SU-DHL-6 (cell line): ENCODE measurements around the gene CCDC157.

Experiments
- H2AFZ ChIP-seq: fragments of 200-600 bp; sonication (generic); 2 replicates; pipeline ENCODE4 v1.6.1; 2014; ENCODE audit warnings: low read depth, mild to moderate bottlenecking, moderate library complexity, mixed read lengths, antibody characterized with exemption, low read length; ENCODE audit not compliant: severe bottlenecking
- H3F3A ChIP-seq: fragments of 200-600 bp; shearing (Covaris generic); 2 replicates; pipeline ENCODE4 v1.6.0; 2016; ENCODE audit warnings: antibody characterized with exemption, mild to moderate bottlenecking; ENCODE audit not compliant: insufficient read depth
- H3K27ac ChIP-seq: fragments of 200-600 bp; sonication (generic); 2 replicates; pipeline ENCODE4 v1.5.1; 2016; ENCODE audit warnings: low read depth, mild to moderate bottlenecking, low read length, moderate library complexity, mixed read lengths
- H3K27me3 ChIP-seq: fragments of 200-600 bp; sonication (generic), shearing (Covaris generic); 2 replicates; pipeline ENCODE4 v1.6.0; 2014; ENCODE audit warnings: mild to moderate bottlenecking, low read length
- H3K36me3 ChIP-seq: fragments of 200-600 bp; sonication (generic); 2 replicates; pipeline ENCODE4 v1.6.1; 2014; ENCODE audit warnings: mild to moderate bottlenecking, low read length, mixed read lengths
- H3K4me2 ChIP-seq: fragments of 300-600, 200-600 bp; shearing (Covaris generic), sonication (generic); 2 replicates; pipeline ENCODE4 v1.6.0; 2014; ENCODE audit warnings: low read length, low read depth, mild to moderate bottlenecking; ENCODE audit not compliant: poor library complexity, severe bottlenecking
- H3K4me3 ChIP-seq: fragments of 200-600 bp; sonication (generic); 2 replicates; pipeline ENCODE4 v1.5.1; 2014; ENCODE audit warnings: antibody characterized with exemption, low read length, mild to moderate bottlenecking, mixed read lengths; ENCODE audit not compliant: insufficient read depth, poor library complexity, severe bottlenecking
- H3K79me2 ChIP-seq: fragments of 200-600 bp; sonication (generic); 2 replicates; pipeline ENCODE4 v1.6.1; 2014; ENCODE audit warnings: mild to moderate bottlenecking, low read length, moderate library complexity; ENCODE audit not compliant: insufficient read depth
- H3K9ac ChIP-seq: fragments of 200-600 bp; sonication (generic); 2 replicates; pipeline ENCODE4 v1.7.0; 2014; ENCODE audit warnings: mild to moderate bottlenecking, low read length
- H3K9me2 ChIP-seq: fragments of 200-600 bp; sonication (generic); replicated peaks from 2 replicates; pipeline ENCODE4 v1.6.1; 2014; ENCODE audit warnings: low read length; ENCODE audit not compliant: insufficient read depth
- H3K9me3 ChIP-seq: fragments of 200-600 bp; sonication (generic); 2 replicates; pipeline ENCODE4 v1.6.1; 2014; ENCODE audit warnings: low read length, mixed read lengths; ENCODE audit not compliant: insufficient read depth
- H4K20me1 ChIP-seq: fragments of 200-600 bp; sonication (generic); 2 replicates; pipeline ENCODE4 v1.6.1; 2014; ENCODE audit warnings: low read depth, mild to moderate bottlenecking, antibody characterized with exemption, low read length, moderate library complexity, mixed read lengths
- CTCF ChIP-seq: fragments of 200-600 bp; sonication (generic); IDR thresholded peaks from one replicate; pipeline ENCODE4 v1.5.1; 2017; ENCODE audit warnings: antibody characterized with exemption, mild to moderate bottlenecking, low read length, moderate library complexity; ENCODE audit not compliant: insufficient read depth, poor library complexity, severe bottlenecking
- EZH2phosphoT487 ChIP-seq: fragments of 200-600 bp; sonication (generic), shearing (Covaris generic); conservative IDR thresholded peaks from 2 replicates; pipeline ENCODE4 v1.6.1; 2018; ENCODE audit warnings: mild to moderate bottlenecking, antibody characterized with exemption, low read length, moderate library complexity, mixed read lengths

The CCDC157 gene

GRCh38 chr22:30408388-30409102 lies 51.7 kb downstream of the CCDC157 start:
- no peaks in the 10 kb centered on the region for H4K20me1 ChIP-seq
- H3K9me2 ChIP-seq = no peaks in the 10 kb centered on the region
- no peak overlapping the region for H3K4me3 ChIP-seq
- no peaks in the 10 kb centered on the region for H3F3A ChIP-seq
- no peak overlapping the region for H3K9ac ChIP-seq
- no peak overlapping the region for H3K4me2 ChIP-seq
- H3K79me2 ChIP-seq = no peaks in the 10 kb centered on the region
- H3K9me3 ChIP-seq = no peaks in the 10 kb centered on the region
- TF ChIP-seq EZH2phosphoT487 (no peak), CTCF (no peak)
- H2AFZ ChIP-seq = no peak overlapping the region
- H3K27me3 ChIP-seq = no peaks in the 10 kb centered on the region
- H3K27ac ChIP-seq = no peak overlapping the region
- no peaks in the 10 kb centered on the region for H3K36me3 ChIP-seq

GRCh38 chr22:30411780-30412179 lies 55.0 kb downstream of the CCDC157 start:
- H4K20me1 ChIP-seq = no peaks in the 10 kb centered on the region
- H3K9me2 ChIP-seq = no peaks in the 10 kb centered on the region
- H3K4me3 ChIP-seq = no peak overlapping the region
- H3K36me3 ChIP-seq = no peaks in the 10 kb centered on the region
- TF ChIP-seq CTCF (no peak), EZH2phosphoT487 (no peak)
- H3K27ac ChIP-seq = no peak overlapping the region
- no peak overlapping the region for H3K4me2 ChIP-seq
- H3K9me3 ChIP-seq = no peaks in the 10 kb centered on the region
- H3K9ac ChIP-seq = no peak overlapping the region
- H3K27me3 ChIP-seq = no peaks in the 10 kb centered on the region
- no peak overlapping the region for H2AFZ ChIP-seq
- H3K79me2 ChIP-seq = no peaks in the 10 kb centered on the region
- H3F3A ChIP-seq = no peaks in the 10 kb centered on the region

GRCh38 chr22:30413001-30413400 lies 56.2 kb downstream of the CCDC157 start:
- Histone ChIP-seq H3K27ac (no peak overlapping the region), H3K36me3 (no peaks in the 10 kb centered on the region), H4K20me1 (no peaks in the 10 kb centered on the region), H3K4me2 (no peak overlapping the region), H2AFZ (no peak overlapping the region), H3K9me2 (no peaks in the 10 kb centered on the region), H3K27me3 (no peaks in the 10 kb centered on the region), H3F3A (no peaks in the 10 kb centered on the region), H3K9ac (no peak overlapping the region), H3K4me3 (no peak overlapping the region), H3K9me3 (no peaks in the 10 kb centered on the region), H3K79me2 (no peaks in the 10 kb centered on the region)
- TF ChIP-seq EZH2phosphoT487 (no peak), CTCF (no peak)
